NCI-H345 treated with DMSO at 0.1 percent for 48 hours (cell line): ENCODE measurements around the gene RAD17.
"Not testable (repeated sequence)": the region's sequence is repeated elsewhere in the genome, so short reads cannot be mapped to it uniquely, and the experiment has no call there.

ENCODE experiments used
- DNase-seq: peaks from one replicate; lab custom pipeline; 2025; ENCODE audit not compliant: unreplicated experiment; lab: John Stamatoyannopoulos, UW

The RAD17 gene, protein sequence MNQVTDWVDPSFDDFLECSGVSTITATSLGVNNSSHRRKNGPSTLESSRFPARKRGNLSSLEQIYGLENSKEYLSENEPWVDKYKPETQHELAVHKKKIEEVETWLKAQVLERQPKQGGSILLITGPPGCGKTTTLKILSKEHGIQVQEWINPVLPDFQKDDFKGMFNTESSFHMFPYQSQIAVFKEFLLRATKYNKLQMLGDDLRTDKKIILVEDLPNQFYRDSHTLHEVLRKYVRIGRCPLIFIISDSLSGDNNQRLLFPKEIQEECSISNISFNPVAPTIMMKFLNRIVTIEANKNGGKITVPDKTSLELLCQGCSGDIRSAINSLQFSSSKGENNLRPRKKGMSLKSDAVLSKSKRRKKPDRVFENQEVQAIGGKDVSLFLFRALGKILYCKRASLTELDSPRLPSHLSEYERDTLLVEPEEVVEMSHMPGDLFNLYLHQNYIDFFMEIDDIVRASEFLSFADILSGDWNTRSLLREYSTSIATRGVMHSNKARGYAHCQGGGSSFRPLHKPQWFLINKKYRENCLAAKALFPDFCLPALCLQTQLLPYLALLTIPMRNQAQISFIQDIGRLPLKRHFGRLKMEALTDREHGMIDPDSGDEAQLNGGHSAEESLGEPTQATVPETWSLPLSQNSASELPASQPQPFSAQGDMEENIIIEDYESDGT

DNA sequence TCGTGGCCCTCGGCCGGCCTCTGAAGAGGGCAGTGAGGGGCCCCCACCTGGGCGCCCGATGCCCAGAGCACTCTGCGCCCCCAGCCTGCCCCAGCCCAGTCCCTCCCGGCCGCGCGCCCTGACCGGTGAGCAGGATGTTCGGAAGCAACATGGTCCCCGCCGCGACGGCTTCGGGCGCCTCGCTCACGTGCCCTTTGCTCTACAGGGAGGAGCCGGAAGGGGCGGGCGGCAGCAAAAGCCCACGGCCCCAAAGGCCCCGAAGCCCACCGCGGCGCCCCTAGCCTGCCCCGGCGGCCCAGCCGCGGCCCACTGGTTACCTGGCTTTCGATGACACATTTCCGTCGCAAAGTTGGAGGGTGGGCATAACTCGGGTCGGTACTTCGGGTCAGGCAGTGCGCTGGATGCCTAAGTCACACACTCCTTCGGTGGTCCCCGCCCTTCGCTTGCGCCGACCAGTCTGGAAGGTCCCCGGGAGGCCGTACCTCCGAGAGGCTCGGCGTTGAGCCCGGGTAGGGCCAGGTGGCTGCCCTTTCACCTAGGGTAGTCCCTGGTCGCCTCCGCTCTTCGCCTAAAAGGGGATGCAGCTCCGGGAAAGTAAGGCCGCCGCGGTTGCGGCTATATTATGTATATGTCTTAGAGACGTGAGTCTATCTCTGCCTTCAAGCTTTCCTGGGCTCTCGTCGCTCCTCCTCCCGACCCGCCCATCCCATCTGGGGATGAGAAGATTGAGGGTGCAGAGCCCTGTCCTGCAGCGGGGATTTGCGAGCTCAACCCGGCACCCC is at the start of gene RAD17, which contains the start of the genes AK6 and TAF9:
Gene RAD17, plus strand, starts transcription at position 479 of the 782 bp plus-strand sequence. CDS start 2,391 bp downstream, outside the sequence.
Gene AK6, minus strand, starts transcription at position 181 of the 782 bp plus-strand sequence. Its CDS starts 30 bp downstream, at position 151.
Gene TAF9, minus strand, starts transcription at position 181 of the 782 bp plus-strand sequence. CDS start 3,783 bp downstream, outside the sequence.
- DNase-seq: peak; percentile 87

DNA sequence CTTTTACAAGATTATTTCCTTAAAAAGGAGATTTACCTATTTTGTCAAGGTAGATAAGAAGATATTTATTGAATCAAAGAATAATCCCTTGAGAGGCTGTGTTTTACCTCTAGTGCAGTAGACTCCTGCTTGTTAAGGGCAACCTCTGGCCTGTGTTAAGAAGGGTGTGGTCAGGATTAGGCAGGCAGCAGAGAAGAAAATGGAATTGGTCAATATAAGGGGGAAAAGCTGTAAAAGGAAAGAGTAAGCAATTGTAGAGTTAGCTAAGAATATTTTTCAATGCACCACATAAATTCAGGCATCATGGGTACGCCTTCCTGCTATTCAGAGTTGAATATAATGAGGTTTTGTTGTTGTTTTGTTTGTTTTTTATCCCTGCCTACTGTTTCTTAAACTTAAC is 43.3 kb upstream of the RAD17 start:
- no peak for DNase-seq

DNA sequence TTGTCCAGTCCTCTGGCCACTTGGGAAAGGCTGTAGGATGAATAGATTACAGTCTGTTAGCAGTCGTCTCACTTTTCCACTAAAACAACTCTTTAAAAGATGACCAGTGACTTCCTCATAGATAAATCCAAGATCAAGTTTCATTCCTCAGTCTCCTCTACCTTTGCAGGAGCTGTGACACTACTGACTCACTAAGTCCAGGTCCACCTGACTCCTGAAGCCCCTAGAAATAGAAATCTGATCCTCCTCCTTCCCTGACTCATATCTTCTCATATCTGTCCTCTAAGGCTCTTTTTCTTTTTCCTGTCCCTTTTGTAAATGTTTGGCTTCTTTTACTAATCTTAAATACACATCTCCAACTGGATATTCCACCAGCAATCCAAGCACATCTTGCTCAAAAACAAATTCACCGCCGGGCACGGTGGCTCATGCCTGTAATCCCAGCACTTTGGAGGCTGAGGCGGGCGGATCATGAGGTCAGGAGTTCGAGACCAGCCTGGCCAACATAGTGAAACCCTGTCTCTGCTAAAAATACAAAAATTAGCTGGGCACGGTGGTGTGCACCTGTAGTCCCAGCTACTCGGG is 39.6 kb upstream of the RAD17 start:
- DNase-seq: no peak

DNA sequence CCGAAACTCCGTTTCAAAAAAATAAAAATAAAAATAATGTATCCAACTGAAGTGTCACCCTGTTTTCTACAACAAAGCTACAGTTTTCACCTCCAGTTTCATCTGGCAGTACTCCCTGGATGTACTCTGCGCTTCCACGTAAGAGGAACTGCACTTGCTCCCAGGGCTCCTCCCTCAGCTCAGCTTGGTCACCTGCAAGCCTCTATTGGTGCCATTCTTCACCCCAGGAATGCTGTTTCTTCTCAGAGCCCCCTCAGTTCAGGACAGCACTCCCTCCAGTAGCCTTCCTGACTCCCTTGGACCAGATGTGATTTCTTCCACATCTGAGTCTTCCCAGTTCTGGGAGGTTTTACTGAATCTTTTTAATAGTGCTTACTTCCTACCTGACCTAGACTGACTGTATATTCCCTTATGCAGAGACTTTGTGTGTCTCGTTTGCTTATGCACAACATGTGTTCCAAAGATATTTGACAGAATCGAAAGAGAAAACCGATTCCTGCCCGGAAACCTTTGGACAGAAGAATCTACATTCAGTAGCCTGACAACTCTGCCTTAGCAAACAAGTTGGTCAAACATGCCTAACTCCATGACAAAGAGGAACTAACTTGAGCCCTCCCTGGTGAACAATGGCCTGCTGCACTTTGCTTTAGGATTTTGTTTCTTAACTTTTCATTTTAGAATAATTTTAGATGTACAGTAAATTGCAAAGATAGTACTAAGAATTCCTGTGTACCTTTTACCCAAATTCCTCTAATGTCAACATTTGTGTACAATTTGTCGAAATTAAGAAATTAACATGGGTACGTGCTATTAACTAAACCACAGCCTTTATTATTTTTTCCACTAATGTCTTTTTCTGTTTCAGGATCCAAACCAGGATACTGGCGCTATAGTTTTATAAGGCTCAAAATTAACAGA is 37.8 kb upstream of the RAD17 start:
- DNase-seq: no peak

DNA sequence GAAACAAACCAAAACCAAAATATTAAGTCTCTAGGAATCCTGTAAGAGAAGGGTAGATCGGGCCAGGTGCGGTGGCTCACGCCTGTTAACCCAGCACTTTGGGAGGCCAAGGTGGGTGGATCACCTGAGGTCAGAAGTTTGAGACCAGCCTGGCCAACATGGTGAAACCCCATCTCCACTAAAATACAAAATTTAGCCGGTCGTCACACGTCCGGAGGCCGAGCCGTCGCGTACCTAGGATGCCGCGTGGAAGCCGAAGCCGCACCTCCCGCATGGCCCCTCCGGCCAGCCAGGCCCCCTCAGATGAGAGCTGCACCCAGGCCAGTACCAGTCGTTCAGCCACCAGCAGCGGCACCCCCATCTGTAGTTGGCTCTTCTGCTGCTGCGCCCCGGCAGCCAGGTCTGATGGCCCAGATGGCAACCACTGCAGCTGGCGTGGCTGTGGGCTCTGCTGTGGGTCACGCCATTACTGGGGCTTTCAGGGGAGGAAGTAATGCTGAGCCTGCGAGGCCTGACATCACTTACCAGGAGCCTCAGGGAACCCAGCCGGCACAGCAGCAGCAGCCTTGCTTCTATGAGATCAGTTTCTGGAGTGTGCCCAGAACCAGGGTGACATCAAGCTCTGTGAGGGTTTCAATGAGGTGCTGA is 35.8 kb upstream of the RAD17 start:
- DNase-seq: not testable (repeated sequence)

DNA sequence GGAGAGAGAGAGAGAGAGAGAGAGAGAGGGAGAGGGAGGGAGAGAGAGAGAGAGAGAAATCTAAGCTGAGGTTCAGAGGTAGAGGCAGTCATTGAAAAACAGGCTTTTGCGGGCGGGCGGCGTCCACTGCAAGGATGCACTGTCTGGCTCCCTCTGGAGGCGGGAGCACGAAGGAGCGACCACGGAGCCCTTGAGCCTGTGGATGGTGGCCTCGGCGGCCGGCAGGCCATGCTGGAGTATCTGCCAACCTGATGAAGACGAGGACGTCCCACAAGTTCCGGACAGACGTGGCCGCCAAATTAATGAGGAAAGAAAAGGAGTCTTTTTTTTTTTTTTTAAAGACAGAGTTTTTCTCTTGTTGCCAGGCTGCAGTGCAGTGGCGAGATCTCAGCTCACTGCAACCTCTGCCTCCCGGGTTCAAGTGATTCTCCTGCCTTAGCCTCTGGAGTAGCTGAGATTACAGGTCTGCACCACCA is 34.8 kb upstream of the RAD17 start:
- DNase-seq: peak; percentile 15

DNA sequence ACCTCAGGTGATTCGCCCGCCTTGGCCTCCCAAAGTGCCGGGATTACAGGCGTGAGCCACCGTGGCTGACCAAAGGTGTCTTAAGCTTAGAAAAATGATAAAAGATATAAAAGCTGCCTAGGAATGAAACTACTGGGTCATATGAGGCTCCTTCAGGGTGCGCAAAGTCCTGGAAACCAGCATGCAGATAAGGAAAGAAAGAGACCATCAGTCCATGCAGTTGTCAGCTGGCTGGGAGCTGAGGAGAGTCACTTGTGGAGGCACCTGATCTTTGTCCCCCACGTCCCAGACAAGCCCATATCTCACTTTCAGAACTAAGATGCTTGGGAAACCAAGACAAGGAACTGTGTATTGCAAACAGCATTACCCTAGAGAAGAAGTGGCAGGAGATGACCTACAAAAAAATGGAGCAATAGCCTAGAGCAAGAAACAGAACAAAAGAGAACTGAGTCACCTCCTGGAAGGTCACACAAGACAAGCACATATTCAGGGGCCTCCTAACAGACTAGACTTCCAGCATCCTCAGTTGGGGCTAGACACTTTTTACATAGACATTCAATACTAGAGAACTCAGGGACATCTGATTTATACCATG is 34.2 kb upstream of the RAD17 start:
- DNase-seq: no peak

DNA sequence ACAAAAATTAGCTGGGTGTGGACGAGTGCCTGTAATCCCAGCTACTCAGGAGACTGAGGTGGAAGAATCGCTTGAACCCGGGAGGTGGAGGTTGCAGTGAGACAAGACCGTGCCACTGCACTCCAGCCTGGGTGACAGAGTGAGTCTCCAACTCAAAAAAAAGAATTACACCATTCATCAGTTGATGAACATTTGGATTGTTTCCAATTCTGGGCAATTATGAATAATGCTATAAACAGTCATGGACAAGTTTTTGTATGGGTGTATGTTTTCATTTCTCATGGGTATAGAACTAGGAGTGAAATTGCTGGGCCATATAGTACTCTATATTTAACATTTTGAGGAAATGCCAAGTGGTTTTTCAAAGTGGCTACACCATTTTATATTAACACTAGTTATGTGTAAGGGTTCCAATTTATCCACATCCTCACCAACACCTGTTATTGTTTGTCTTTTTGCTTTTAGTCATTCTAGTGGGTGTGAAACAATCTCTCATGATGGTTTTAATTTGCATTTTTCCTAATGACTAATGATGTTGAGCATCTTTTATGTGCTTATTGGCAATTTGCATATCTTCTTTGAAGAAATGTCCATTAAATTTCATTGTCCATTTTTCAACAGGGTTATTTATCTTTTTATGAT is 28.0 kb upstream of the RAD17 start:
- DNase-seq: no peak

DNA sequence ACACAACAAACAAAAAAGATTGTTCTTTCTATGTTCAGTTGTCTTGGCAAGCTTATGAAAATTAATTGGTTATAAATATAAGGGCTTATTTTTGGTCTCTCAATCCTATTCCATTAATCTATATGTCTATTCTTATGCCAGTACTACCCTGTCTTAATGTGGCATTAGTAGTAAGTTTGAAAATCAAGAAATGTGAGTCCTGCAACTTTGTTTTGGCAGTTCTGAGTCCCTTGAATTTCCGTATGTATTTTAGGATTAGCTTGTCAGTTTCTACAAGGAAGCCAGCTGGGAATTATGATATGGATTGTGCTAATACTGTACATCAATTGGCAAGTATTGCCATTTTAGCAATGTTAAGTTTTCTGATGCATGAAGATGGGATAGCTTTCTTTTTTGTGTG is 26.5 kb upstream of the RAD17 start:
- no peak for DNase-seq

DNA sequence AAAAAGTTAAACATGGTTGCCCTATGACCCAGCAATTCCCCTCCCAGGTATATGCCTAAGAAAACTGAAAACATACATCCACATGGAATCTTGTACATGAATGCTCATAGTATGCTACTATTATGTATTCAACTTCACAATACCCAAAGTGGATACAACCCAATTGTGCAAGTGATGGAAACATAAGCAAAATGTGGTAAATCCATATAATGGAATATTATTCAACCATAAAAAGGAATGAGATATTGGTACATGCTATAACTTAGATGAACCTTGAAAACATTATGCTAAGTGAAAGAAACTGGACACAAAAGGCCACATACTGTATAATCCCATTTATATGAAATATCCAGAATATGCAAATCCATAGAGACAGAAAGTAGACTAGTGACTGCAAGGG is 19.0 kb upstream of the RAD17 start:
- DNase-seq: no peak

DNA sequence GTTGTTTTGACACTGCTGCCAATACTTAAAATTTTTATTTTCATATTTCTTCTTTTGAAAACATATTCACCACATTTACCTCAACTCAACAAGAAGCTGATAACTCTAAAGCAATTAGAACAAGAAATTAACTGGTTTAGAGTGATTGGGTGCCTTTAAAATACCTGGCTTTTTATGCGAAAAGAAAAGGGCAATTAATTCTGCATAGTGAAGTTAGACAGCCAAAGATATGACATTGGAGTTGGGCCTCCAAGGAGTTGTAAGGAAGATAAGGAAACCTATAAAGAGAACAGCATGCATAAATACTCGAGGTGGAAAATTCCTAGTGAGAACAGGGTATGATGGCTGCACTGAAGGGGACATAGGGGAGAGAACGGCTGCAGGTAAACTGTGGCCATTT is 9.9 kb upstream of the RAD17 start:
- no peak for DNase-seq

DNA sequence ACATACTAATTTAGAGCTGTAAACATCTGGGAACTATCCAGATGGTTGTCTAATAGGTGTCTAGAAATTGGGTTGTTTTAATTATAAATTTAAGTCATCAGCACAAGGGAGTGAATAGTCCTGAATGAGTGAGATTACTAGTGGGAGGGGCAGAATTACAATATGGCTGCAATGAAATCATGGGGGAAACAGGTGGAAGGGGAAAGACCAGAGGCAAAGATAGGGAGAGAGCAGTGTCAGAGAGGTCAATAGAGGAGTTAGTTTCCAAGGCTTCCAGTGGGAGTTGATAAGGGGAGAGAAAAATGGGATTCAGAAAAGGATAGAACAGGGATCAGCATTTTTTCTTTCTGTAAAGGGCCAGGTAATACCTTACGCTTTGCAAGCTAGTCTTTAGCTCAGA is 9.2 kb upstream of the RAD17 start:
- DNase-seq: no peak

DNA sequence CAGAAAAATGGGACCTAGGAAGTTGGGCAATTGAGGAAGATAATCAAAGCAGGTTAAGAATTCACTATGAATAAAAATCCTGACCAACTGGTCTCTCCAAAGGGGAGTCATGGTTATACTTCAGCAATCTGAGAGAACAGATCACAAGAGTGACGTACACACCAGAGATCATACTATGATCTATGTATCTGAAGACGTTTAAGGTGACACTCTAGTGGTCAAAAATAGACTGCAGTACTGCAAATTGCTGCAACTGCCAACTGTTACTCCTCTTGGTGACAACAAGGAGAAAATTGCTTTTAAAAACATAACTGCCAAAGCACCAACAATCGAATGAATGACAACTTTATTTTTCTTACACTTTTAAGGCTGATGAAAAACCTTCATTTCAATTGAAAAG is 5.2 kb upstream of the RAD17 start:
- DNase-seq: no peak

DNA sequence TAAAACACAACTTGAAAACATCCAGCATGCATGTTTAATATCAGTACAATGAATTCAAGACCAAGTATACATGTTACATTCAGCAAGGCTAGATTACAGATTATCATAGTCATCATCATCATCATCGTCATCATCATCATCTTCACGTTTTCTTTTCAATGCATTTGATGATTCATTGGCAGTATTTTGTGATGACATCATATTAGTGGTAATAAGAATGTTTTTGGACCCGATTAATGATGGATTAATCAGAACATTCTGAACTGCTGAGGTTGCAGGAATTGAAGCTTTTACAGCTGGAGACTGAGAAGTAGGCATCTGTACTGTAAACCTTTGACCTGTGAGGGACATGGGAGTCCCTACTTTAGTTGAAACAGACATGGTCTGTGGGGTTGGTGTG is 4.8 kb upstream of the RAD17 start:
- no peak for DNase-seq

DNA sequence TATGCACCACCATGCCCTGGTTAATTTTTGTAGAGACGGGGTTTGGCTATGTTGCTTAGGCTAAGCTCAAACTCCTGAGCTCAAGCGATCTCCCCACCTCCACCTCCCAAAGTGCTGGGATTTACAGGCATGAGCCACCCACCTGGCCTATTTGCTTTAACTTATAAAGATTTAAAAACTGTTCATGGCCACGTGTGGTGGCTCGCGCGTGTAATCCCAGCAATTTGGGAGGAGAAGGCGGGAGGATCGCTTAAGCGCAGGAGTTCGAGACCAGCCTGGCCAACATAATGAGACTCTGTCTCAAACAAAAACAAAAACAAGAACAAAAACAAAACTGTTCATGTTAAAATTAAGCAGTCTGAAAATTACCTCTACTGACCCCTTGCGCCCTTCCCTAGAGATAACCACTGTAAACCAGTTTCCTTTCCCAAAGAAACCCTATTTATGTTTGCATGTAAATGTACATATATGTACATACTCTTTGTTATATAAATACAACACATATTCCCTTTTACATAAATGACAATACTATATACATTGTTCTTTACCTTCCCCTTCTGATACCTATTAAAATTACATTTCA is 1.8 kb upstream of the RAD17 start:
- DNase-seq: no peak

DNA sequence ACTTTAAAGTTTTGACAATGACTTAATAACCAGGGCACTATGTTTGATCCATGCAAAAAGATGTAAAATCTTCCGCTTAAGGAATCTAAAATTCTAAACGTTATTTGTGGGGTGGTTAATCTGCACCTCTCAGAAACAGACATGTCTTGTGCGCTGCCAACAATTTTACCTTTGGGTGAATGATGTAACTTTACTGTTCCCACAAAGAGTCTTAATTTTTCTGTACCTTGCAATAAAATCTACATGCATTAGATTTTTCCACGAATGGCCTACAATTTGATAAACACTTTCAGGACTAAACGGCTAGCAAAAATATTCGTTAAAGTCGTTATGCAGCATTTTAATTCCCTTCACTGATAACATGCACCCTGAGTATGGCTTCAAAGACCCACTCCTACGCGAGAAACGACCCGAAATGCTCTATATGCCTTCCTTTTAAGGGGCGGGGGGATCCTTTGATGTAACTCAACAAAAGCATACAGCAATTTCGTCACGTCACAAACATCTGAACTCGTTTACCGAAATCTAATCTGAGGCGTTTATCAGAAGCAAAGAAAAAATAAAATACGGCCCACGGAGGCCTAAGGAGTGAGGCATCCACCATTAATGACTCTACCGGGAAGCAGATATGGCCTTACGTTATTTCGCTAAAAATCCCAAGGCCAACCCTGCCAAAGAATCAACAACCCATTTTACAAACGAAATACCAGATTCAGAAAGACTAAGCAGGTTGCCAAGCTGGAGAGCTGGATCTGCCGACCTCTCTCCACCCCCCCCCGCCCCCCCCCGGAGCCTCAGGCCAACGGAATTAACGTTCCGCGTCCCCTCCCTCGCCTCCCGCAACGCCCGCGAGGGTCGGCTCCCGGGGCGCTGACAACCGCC is 919 bp upstream of the RAD17 start:
- no peak for DNase-seq

DNA sequence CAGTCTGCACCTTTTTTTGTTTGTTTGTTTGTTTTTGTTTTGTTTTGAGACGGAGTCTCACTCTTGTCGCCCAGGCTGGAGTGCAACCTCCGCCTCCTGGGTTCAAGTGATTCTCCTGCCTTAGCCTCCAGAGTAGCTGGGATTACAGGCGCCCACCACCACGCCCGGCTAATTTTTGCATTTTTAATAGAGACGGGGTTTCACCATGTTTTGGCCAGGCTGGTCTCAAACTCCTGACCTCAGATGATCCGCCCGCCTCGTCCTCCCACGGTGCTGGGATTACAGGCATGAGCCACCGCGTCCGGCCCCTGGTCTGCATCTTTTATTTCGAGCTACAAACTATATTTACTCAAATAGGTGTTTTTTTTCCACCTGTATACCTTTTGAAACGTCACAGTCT is 717 bp downstream of the RAD17 start:
- DNase-seq: not testable (repeated sequence)
